ENCODE data around the gene WAS.

WAS gene

DNA sequence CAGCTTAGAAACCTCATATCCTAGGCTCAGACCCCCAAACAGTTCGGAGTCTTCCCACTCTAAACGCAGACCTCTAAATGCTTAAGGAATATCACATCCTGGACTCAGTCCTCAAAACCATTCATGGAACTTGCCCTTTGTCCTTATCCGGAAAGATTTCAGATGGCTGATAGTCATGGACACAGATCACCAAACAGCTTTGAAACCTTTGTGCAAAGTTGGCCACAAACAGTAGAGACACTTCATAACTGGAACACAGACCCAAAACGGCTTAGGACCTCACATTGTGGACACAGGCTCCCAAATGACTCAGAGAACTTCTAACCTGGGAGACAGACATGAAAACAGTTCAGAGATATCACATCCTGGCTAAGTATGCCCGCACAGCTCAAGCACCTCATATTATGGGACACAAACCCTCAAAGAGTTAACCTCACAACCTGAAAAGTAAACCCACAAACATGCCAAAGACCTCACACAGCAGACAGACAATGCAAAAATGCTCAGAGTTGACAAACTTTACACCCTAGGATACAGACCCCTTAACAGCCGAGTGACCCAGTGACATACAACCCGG is 28.4 kb downstream of the WAS start:
- POLR2A ChIA-PET (ENCODE audit: low non-redundant PET): no interaction called here
- no peak overlapping the region for H3K27ac ChIP-seq
- no peak for DNase-seq (ENCODE audit: low spot score)
- CTCF ChIA-PET: no interaction called here
- TF ChIP-seq CTCF (conservative IDR thresholded peaks at IDR 0.05; ENCODE audit: low read depth): no peak

- TF ChIP-seq CTCF (conservative IDR thresholded peaks at IDR 0.05; ENCODE audit: low read depth): no peak
- DNase-seq (ENCODE audit: low spot score): no peak
- POLR2A ChIA-PET (ENCODE audit: low non-redundant PET): no interaction called here
- CTCF ChIA-PET: no interaction called here
- H3K27ac ChIP-seq: no peak overlapping the region
These were observed 30.2 kb downstream of the WAS start for GRCh38 chrX:48713847-48714246.

GRCh38 chrX:48714573-48714972 is 31.0 kb downstream of the WAS start:
- H3K27ac ChIP-seq: no peak overlapping the region
- CTCF ChIA-PET: no interaction called here

DNA sequence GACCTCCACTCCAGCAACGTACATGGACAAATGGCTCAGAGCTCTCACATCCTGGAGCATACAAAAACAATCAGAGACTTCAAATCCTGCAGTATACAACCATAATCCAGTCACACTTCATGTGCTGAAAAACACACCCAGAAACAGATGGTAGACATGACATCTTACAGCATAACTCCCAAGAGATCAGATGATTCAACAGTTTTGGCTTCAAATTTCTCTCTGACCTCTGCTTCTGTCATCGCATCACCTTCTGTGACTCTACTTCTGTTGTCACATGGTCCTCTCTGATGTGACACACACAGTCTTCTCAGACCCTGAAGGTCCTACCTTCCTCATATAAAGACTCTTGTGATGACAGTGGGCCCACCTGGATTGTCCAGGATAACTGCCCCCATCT is 31.5 kb downstream of the WAS start:
- POLR2A ChIA-PET (ENCODE audit: low non-redundant PET): no interaction called here
- no peak for TF ChIP-seq CTCF (conservative IDR thresholded peaks at IDR 0.05; ENCODE audit: low read depth)
- no peak overlapping the region for H3K27ac ChIP-seq
- CTCF ChIA-PET: no interaction called here
- no peak for DNase-seq (ENCODE audit: low spot score)

More at GRCh38 chrX:48714573-48714972, 31.0 kb downstream of the WAS start:
- no peak for TF ChIP-seq CTCF (conservative IDR thresholded peaks at IDR 0.05; ENCODE audit: low read depth)
- POLR2A ChIA-PET (ENCODE audit: low non-redundant PET): no interaction called here
- no peak for DNase-seq (ENCODE audit: low spot score)

- H3K27ac ChIP-seq: no peak overlapping the region
- ChIA-PET CTCF (no interaction called here), POLR2A (ENCODE audit: low non-redundant PET) (no interaction called here)
These were observed 32.4 kb downstream of the WAS start for GRCh38 chrX:48715876-48716502.

DNA sequence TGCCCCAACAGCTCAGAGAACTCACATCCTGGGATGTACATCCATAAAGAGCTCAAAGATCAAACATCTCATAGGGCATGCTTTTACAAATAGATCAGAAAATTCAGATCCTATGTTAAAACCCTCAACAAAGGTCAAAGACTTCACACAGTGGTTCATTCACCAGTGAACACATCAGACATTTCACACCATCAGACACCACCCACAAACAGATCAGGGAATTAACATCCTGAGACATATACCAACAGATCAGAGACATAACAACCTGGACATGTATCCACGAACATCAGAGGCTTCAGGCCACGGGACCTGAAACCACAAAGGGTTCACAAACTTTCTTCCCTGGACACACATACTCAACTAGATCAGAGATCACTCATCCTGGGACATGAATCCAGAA is 36.4 kb downstream of the WAS start:
- ChIA-PET CTCF (interaction anchor here (0.7 kb wide), 1 partner anchor 71 kb away, joined by 3 read pairs; no protein-coding TSS in a partner anchor), POLR2A (ENCODE audit: low non-redundant PET) (no interaction called here)
- TF ChIP-seq CTCF (conservative IDR thresholded peaks at IDR 0.05; ENCODE audit: low read depth): no peak
- no peak overlapping the region for H3K27ac ChIP-seq
- no peak for DNase-seq (ENCODE audit: low spot score)

More at GRCh38 chrX:48715876-48716502, 32.4 kb downstream of the WAS start:
- no peak for DNase-seq (ENCODE audit: low spot score)
- TF ChIP-seq CTCF (conservative IDR thresholded peaks at IDR 0.05; ENCODE audit: low read depth): no peak

Data from RWPE1 (cell line).